ENCODE results near the gene PRDM16. TPM values are rescaled to one million over a fixed set of nuclear protein-coding genes. Genes with fewer than 3 reads are reported as not detected.

The PRDM16 gene
- total and polyA plus RNA-seq, 2 of the 8 experiments (the other 6 are each of a cell fraction or from before 2014, with no cell fraction given), result 0.39 to 0.43 TPM

GRCh38 chr1:3193811-3194210 lies 124.8 kb downstream of the PRDM16 start (continued):
- no peak for TF ChIP-seq CHD1 (IDR thresholded peaks at IDR 0.05; ENCODE audit: low read depth, low read length)
- no peak for TF ChIP-seq E2F6 (IDR thresholded peaks at IDR 0.05)
- TF ChIP-seq CHD2 (IDR thresholded peaks at IDR 0.05; ENCODE audit: low read length), result no peak
- no peak for TF ChIP-seq CREB1 (IDR thresholded peaks at IDR 0.05)
- TF ChIP-seq BCL11A (IDR thresholded peaks at IDR 0.05; ENCODE audit: low read depth in 2 of 2, low read length in 2 of 2), result no peak
- TF ChIP-seq SRF (IDR thresholded peaks at IDR 0.05; ENCODE audit: low read depth, low read length), result no peak
- TF ChIP-seq JUND (IDR thresholded peaks at IDR 0.05; ENCODE audit: low read length), result no peak

Measured in H1 (cell line).